ENCODE results near the gene DUS2. TPM values are rescaled to one million over a fixed set of nuclear protein-coding genes. Genes with fewer than 3 reads are reported as not detected.
"Not testable (repeated sequence)": the region's sequence is repeated elsewhere in the genome, so short reads cannot be mapped to it uniquely, and the experiment has no call there.

Gene DUS2
- total and polyA plus RNA-seq, 4 donors = 3.0 to 13.1 (median 7.1) TPM

GRCh38 chr16:67986949-67987348, 36.1 kb upstream of the DUS2 start:
- 87 to 90% methylated on average over 5 of the region's 5 CpGs for WGBS, 2 donors
- H3K36me3 ChIP-seq (ENCODE audit: control insufficient read depth in 1 of 2, insufficient read depth in 2 of 2, low read length in 1 of 2) = no peaks in the 10 kb centered on the region
- no peaks in the 10 kb centered on the region for H3K27me3 ChIP-seq (ENCODE audit: control insufficient read depth in 1 of 2, insufficient read depth in 2 of 2, low read length in 1 of 2)
- no peak overlapping the region for H3K27ac ChIP-seq (ENCODE audit: low read depth in 1 of 2, low read length in 2 of 2)
- DNase-seq = no peak
- H3K4me1 ChIP-seq (ENCODE audit: control insufficient read depth in 1 of 2, insufficient read depth in 2 of 2, low read length in 2 of 2) = no peaks in the 10 kb centered on the region
- H3K4me3 ChIP-seq (ENCODE audit: low read length in 2 of 2) = no peak overlapping the region
- ATAC-seq (ENCODE audit: low FRiP score) = no peak
- H3K9me3 ChIP-seq (ENCODE audit: control insufficient read depth, low read length) = no peaks in the 10 kb centered on the region
- intact Hi-C loops (cut with DNase I) = no loop called here

- Histone ChIP-seq H3K27me3 (ENCODE audit: control insufficient read depth in 1 of 2, insufficient read depth in 2 of 2, low read length in 1 of 2) (no peaks in the 10 kb centered on the region), H3K27ac (ENCODE audit: low read depth in 1 of 2, low read length in 2 of 2) (no peak overlapping the region), H3K4me3 (ENCODE audit: low read length in 2 of 2) (no peak overlapping the region), H3K36me3 (ENCODE audit: control insufficient read depth in 1 of 2, insufficient read depth in 2 of 2, low read length in 1 of 2) (no peaks in the 10 kb centered on the region), H3K9me3 (ENCODE audit: control insufficient read depth, low read length) (no peaks in the 10 kb centered on the region), H3K4me1 (ENCODE audit: control insufficient read depth in 1 of 2, insufficient read depth in 2 of 2, low read length in 2 of 2) (no peaks in the 10 kb centered on the region)
- intact Hi-C loops (cut with DNase I) = no loop called here
- WGBS, 2 donors = 73 to 77% methylated on average over 11 of the region's 11 CpGs
- no peak for ATAC-seq (ENCODE audit: low FRiP score)
- DNase-seq = no peak
Measured at GRCh38 chr16:67987460-67988160, 35.5 kb upstream of the DUS2 start.

GRCh38 chr16:67988675-67989074, 34.4 kb upstream of the DUS2 start:
- no peaks in the 10 kb centered on the region for H3K27me3 ChIP-seq (ENCODE audit: control insufficient read depth in 1 of 2, insufficient read depth in 2 of 2, low read length in 1 of 2)
- WGBS, 2 donors = 71 to 83% methylated on average over 3 of the region's 3 CpGs
- H3K9me3 ChIP-seq (ENCODE audit: control insufficient read depth, low read length) = no peaks in the 10 kb centered on the region
- no peaks in the 10 kb centered on the region for H3K4me1 ChIP-seq (ENCODE audit: control insufficient read depth in 1 of 2, insufficient read depth in 2 of 2, low read length in 2 of 2)
- no peak overlapping the region for H3K4me3 ChIP-seq (ENCODE audit: low read length in 2 of 2)
- no peaks in the 10 kb centered on the region for H3K36me3 ChIP-seq (ENCODE audit: control insufficient read depth in 1 of 2, insufficient read depth in 2 of 2, low read length in 1 of 2)
- intact Hi-C loops (cut with DNase I) = no loop called here
- no peak overlapping the region for H3K27ac ChIP-seq (ENCODE audit: low read depth in 1 of 2, low read length in 2 of 2)
- DNase-seq (no peak), ATAC-seq (ENCODE audit: low FRiP score) (no peak)

DNA sequence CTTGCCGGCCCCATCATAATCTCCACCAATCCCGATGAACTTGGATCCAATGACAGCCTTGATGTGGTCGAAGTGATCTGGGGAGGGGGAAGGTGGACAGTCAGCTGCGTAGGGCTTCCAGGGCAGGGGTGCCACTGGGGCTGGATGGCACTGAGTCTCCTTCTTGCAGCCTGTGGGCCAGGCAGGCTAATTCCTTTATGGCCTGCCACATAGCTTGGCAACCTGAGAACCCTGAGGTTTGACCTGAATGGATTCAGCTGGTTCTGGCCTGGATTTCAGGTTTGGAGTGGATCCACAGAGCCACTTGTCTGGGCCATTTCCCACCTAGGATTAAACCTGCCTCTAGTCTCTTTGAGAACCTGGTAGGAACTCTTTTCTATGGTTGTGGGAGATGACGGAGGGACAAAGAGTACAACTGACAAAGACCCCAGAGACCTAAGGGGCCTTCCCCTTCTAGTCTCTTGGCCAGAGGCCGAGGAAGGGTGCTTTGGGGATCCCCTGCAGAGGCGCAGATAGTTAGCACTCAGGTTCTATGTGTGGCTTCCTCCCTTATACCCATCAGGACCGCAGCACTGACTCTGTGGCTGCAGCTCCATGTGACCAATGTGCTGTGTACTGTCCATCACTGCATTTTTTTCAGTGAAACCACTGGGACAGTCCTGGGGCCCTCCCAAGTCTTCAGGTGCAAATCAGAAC, 33.6 kb upstream of the DUS2 start:
- DNase-seq = no peak
- 85 to 86% methylated on average over 8 of the region's 8 CpGs for WGBS, 2 donors
- Histone ChIP-seq H3K9me3 (ENCODE audit: control insufficient read depth, low read length) (no peaks in the 10 kb centered on the region), H3K4me1 (ENCODE audit: control insufficient read depth in 1 of 2, insufficient read depth in 2 of 2, low read length in 2 of 2) (no peaks in the 10 kb centered on the region), H3K27ac (ENCODE audit: low read depth in 1 of 2, low read length in 2 of 2) (no peak overlapping the region), H3K4me3 (ENCODE audit: low read length in 2 of 2) (no peak overlapping the region), H3K27me3 (ENCODE audit: control insufficient read depth in 1 of 2, insufficient read depth in 2 of 2, low read length in 1 of 2) (no peaks in the 10 kb centered on the region), H3K36me3 (ENCODE audit: control insufficient read depth in 1 of 2, insufficient read depth in 2 of 2, low read length in 1 of 2) (no peaks in the 10 kb centered on the region)
- no peak for ATAC-seq (ENCODE audit: low FRiP score)
- intact Hi-C loops (cut with DNase I) = no loop called here

DNA sequence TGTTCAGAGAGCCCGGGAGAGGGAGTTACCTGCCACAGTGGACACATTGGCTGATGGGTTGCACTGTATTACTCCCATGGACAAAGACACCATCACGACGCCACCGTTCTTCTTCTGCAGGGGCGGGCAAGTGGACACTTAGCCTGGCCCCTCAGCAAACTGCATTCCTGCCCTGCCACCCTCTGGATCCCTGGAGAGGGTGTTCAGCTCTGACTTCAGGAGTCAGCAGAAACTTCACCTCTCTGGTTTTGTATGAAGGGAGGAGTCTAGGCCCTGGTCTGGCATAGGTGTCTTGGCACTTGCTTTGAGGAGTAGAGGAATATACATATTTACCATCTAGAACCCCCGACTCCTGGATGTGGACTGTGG, 33.1 kb upstream of the DUS2 start:
- no peak for DNase-seq
- Histone ChIP-seq H3K4me1 (ENCODE audit: control insufficient read depth in 1 of 2, insufficient read depth in 2 of 2, low read length in 2 of 2) (no peaks in the 10 kb centered on the region), H3K4me3 (ENCODE audit: low read length in 2 of 2) (no peak overlapping the region), H3K9me3 (ENCODE audit: control insufficient read depth, low read length) (no peaks in the 10 kb centered on the region), H3K36me3 (ENCODE audit: control insufficient read depth in 1 of 2, insufficient read depth in 2 of 2, low read length in 1 of 2) (no peaks in the 10 kb centered on the region), H3K27me3 (ENCODE audit: control insufficient read depth in 1 of 2, insufficient read depth in 2 of 2, low read length in 1 of 2) (no peaks in the 10 kb centered on the region), H3K27ac (ENCODE audit: low read depth in 1 of 2, low read length in 2 of 2) (no peak overlapping the region)
- no peak for ATAC-seq (ENCODE audit: low FRiP score)
- intact Hi-C loops (cut with DNase I) = no loop called here
- 87% methylated on average over 6 of the region's 6 CpGs for WGBS, 2 donors

DNA sequence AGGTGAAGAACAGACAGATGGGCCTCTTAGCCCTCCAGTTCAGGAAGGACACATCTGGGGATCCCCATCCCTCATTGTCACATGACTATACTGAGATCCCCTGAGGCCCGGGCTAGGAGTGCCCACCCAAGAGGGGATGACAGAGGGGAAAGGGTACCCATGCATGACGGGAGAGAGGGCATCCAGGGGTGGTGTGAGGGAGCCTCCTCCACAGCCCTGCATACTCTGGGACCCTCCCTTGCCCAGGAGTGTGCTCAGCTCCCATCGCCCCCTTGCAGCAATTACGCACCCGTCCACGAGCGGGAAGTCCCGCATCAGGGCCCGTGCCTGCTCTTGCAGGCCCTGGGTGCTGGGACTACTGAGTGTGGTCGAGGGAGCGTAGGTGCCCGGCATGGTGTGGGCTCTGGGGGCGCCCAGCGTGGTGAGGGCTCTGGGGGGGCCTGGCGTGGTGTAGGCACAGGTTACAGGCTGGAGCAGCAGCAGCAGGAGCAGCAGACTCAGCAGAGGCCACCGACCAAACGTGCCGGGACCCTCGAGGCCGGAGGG, 30.4 kb upstream of the DUS2 start:
- Histone ChIP-seq H3K27me3 (ENCODE audit: control insufficient read depth in 1 of 2, insufficient read depth in 2 of 2, low read length in 1 of 2) (no peaks in the 10 kb centered on the region), H3K36me3 (ENCODE audit: control insufficient read depth in 1 of 2, insufficient read depth in 2 of 2, low read length in 1 of 2) (no peaks in the 10 kb centered on the region), H3K9me3 (ENCODE audit: control insufficient read depth, low read length) (no peaks in the 10 kb centered on the region), H3K4me1 (ENCODE audit: control insufficient read depth in 1 of 2, insufficient read depth in 2 of 2, low read length in 2 of 2) (no peaks in the 10 kb centered on the region), H3K27ac (ENCODE audit: low read depth in 1 of 2, low read length in 2 of 2) (no peak overlapping the region), H3K4me3 (ENCODE audit: low read length in 2 of 2) (no peak overlapping the region)
- DNase-seq (no peak), ATAC-seq (ENCODE audit: low FRiP score) (peak; percentile 26)
- intact Hi-C loops (cut with DNase I) = loop anchor here (1.0 to 2.0 kb wide), 3 partner anchors 48 to 237 kb away; no protein-coding TSS in a partner anchor
- WGBS, 2 donors = 71 to 75% methylated on average over 20 of the region's 20 CpGs

DNA sequence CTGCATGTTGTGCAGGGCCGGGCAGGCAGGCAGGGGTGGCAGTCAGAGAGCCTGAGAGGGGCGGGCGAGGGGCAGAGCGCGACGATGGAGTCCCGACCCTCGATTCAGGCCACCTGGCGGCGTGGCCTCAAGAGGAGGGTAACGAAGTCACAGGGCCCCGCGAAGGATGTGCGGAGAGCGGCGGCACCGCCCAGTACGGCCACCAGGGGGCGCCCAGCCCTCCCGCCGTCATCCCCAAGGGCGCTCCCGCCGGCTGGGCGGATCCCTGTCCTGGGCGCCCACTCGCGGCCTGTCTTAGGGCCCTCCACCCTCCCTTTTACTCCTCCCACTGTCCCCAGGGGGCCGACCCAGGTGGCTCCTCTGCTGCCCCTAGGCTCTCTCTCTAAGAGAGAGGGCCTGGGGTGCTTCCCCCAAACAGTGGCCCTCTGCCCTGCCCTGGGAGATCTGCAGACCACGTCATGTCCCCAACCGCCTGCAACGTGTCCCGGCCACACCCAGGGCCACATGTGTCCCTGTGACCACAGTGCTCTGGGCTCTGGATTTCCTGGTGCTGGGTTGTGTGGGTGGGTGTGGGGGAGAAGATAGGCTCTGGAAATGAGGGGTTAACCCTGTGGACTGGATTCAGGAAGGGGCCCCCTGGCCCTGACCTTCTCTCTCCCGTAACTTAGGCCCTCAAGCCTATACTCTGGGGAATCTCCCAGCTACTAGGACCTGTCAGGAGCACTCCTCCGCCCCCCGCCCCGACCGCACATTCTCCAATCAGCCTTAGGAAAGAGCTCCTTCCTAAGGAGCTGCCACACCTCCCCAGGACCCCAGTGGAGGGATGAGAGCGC, 29.7 kb upstream of the DUS2 start:
- no peak overlapping the region for H3K4me3 ChIP-seq (ENCODE audit: low read length in 2 of 2)
- H3K36me3 ChIP-seq (ENCODE audit: control insufficient read depth in 1 of 2, insufficient read depth in 2 of 2, low read length in 1 of 2) = no peaks in the 10 kb centered on the region
- ATAC-seq (ENCODE audit: low FRiP score) (peak; percentile 95), DNase-seq (peak; percentile 90 to 93)
- H3K9me3 ChIP-seq (ENCODE audit: control insufficient read depth, low read length) = no peaks in the 10 kb centered on the region
- H3K27ac ChIP-seq (ENCODE audit: low read depth in 1 of 2, low read length in 2 of 2) = no peak overlapping the region
- H3K4me1 ChIP-seq (ENCODE audit: control insufficient read depth in 1 of 2, insufficient read depth in 2 of 2, low read length in 2 of 2) = no peaks in the 10 kb centered on the region
- no peaks in the 10 kb centered on the region for H3K27me3 ChIP-seq (ENCODE audit: control insufficient read depth in 1 of 2, insufficient read depth in 2 of 2, low read length in 1 of 2)
- intact Hi-C loops (cut with DNase I) = loop anchor here (1.0 to 2.0 kb wide), 3 partner anchors 47 to 236 kb away; no protein-coding TSS in a partner anchor
- WGBS, 2 donors = 15 to 24% methylated on average over 22 to 39 of the region's 39 CpGs

DNA sequence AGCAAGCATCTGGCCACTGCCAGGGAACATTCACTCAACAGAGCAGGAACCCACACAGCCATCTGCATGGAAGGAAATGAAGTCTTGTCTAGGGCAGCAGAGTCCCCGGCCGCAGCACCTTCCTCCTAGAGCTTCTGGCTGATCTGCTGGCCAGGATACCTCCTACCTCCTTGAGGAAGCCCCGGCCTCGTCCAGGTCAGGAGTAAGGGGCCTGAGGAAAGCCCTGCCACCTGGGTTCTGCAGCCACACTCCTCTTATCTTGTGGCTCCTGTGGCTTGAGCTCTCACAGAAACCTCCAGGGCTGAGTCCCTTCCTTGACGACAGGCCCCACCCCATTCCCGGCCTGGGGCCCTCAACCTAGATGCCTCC, 29.1 kb upstream of the DUS2 start:
- H3K4me1 ChIP-seq (ENCODE audit: control insufficient read depth in 1 of 2, insufficient read depth in 2 of 2, low read length in 2 of 2); H3K36me3 ChIP-seq (ENCODE audit: control insufficient read depth in 1 of 2, insufficient read depth in 2 of 2, low read length in 1 of 2); H3K9me3 ChIP-seq (ENCODE audit: control insufficient read depth, low read length); H3K4me3 ChIP-seq (ENCODE audit: low read length in 2 of 2); H3K27me3 ChIP-seq (ENCODE audit: control insufficient read depth in 1 of 2, insufficient read depth in 2 of 2, low read length in 1 of 2); H3K27ac ChIP-seq (ENCODE audit: low read depth in 1 of 2, low read length in 2 of 2); ATAC-seq (ENCODE audit: low FRiP score); intact Hi-C loops (cut with DNase I); DNase-seq: not testable (repeated sequence)
- 84 to 87% methylated on average over 3 to 6 of the region's 6 CpGs for WGBS, 2 donors
